RWPE1 (cell line): ENCODE results near the gene FMOD.

Experiments
- CTCF ChIA-PET: fragments of 350-600 bp; sonication (Branson Sonifier 250); formaldehyde crosslinking; extraction: SDS; loops from one replicate; lab custom pipeline; 2021; lab: Yijun Ruan, JAX
- POLR2A ChIA-PET: fragments of 400-600 bp; formaldehyde crosslinking; extraction: SDS; loops from one replicate; lab custom pipeline; 2020; ENCODE audit warnings: antibody characterized with exemption; ENCODE audit not compliant: low non-redundant PET; lab: Yijun Ruan, JAX
- DNase-seq: peaks from one replicate; pipeline ENCODE4 v3.0.0; 2012; ENCODE audit warnings: low spot score
- H3K27ac ChIP-seq: fragments of 450-650 bp; 2 replicates; pipeline ENCODE4 v1.5.1; 2017
- TF ChIP-seq, protein P1 (sequence below): fragments of 450-650 bp; conservative IDR thresholded peaks from 2 replicates; pipeline ENCODE4 v1.5.1; 2017; ENCODE audit warnings: low read depth, mild to moderate bottlenecking

Gene FMOD

DNA sequence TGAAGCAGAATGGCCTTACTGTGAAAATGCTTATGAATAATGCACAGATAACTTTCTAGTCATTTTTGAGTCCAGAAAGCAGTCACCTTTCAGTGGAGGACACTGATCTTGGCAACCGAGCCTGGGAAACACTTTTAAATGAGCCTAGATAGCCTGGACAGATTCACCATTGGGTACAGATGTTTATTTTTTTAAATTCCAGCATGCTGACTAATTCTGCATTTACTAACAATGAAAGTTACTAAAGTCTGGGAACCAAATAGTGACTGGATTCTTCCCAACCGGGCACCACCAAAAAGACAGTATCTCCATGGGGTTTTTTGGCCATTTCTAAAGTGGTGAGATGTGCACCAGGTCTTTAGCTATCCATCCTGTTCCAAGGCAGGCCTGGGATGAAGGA is 3.3 kb upstream of the FMOD start:
- CTCF ChIA-PET, result interaction anchor here (3.1 kb wide), 1 partner anchor 11 kb away, joined by 15 read pairs; no protein-coding TSS in a partner anchor
- no peak overlapping the region for H3K27ac ChIP-seq
- no peak for DNase-seq
- POLR2A ChIA-PET, result no interaction called here
- TF ChIP-seq, protein P1, sequence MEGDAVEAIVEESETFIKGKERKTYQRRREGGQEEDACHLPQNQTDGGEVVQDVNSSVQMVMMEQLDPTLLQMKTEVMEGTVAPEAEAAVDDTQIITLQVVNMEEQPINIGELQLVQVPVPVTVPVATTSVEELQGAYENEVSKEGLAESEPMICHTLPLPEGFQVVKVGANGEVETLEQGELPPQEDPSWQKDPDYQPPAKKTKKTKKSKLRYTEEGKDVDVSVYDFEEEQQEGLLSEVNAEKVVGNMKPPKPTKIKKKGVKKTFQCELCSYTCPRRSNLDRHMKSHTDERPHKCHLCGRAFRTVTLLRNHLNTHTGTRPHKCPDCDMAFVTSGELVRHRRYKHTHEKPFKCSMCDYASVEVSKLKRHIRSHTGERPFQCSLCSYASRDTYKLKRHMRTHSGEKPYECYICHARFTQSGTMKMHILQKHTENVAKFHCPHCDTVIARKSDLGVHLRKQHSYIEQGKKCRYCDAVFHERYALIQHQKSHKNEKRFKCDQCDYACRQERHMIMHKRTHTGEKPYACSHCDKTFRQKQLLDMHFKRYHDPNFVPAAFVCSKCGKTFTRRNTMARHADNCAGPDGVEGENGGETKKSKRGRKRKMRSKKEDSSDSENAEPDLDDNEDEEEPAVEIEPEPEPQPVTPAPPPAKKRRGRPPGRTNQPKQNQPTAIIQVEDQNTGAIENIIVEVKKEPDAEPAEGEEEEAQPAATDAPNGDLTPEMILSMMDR, result no peak

DNA sequence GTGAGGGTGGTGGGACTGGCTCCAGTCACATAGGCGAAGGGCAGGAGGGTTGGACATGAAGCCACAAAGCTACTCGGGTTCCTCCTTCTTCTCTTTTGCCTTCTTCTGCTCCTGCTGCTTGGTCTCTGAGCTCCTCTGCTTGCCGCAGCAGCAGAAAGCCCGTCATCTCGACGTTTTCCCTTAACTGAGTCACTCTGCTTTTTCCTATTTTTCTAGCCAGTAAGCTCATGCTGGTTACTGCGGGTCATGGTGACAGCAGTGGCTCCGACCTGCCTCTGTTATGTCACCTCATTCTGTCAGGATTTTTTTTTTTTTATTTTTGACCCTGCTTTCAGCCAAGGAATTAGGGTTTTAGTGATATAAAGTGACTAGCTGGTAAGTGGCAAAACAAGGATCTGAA is 2.6 kb upstream of the FMOD start:
- CTCF ChIA-PET, result interaction anchor here (0.6 to 3.1 kb wide), 4 partner anchors 11 to 484 kb away, joined by 3 to 15 read pairs (median 4); no protein-coding TSS in a partner anchor
- POLR2A ChIA-PET, result no interaction called here
- H3K27ac ChIP-seq, result no peak overlapping the region
- TF ChIP-seq, protein P1, result no peak
- DNase-seq, result no peak

DNA sequence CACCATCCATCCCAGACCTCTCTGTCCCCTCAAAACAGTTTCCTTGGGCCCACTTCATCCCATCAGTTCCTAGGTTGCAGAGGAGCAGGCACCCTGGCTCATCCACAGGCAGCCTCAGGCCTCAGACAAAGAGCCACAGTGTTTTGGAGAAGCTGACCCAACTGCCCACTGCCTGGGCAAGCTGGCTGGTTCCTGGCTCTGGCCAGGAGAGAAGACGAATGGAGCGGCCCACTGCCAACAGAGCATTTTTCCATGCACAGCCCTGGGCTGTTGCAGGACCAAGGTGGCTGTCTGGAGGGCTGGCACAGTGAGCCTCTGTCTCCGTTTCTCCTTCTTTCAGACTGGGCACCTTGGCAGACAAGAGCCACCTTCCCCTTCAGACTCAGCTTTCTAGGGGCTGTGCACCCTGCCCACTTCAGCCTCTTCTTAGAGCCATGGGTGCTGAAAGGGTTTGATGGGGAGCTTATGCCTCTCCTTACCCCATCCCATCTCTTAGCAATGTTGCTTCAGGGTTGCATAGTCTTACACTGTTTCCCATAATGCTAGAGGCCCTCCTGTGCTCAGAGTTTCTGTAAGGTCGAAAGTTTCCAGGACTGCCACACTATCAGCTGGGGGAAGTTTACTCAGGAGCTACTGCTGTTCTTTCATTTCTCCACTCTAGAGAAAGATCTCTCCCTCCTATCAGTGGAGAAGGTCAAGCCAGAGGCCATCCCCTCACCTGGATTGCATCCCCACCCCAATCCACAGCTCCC is 973 bp downstream of the FMOD start:
- H3K27ac ChIP-seq, result no peak overlapping the region
- ChIA-PET POLR2A (no interaction called here), CTCF (interaction anchor here (0.6 to 1.0 kb wide), 2 partner anchors 83 to 131 kb away, joined by 3 to 4 read pairs; no protein-coding TSS in a partner anchor)
- DNase-seq, result no peak
- TF ChIP-seq, protein P1, result no peak

DNA sequence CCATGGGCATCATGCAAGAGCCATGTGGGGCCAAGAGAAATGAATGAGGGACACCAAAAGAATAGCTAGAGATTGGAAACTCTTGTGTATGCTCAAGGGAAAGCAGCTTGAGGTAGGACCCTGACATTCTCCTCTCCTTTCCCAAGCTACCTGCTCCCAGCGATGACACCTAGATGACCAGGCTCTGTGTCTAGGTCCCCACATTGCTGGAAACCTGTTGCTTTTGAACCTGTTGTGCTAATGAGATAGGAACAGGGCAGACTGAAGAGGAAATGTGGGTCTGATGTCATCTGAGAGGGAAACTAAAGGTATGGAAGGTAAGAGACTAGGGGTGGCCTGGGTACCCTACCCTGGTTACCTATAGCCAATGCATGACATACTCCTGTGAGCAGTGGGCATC is 1.8 kb downstream of the FMOD start:
- no peak for DNase-seq
- POLR2A ChIA-PET, result no interaction called here
- TF ChIP-seq, protein P1, result no peak
- CTCF ChIA-PET, result interaction anchor here (0.5 to 1.1 kb wide), 3 partner anchors 8 to 138 kb away, joined by 3 to 4 read pairs (median 3); no protein-coding TSS in a partner anchor
- no peak overlapping the region for H3K27ac ChIP-seq

DNA sequence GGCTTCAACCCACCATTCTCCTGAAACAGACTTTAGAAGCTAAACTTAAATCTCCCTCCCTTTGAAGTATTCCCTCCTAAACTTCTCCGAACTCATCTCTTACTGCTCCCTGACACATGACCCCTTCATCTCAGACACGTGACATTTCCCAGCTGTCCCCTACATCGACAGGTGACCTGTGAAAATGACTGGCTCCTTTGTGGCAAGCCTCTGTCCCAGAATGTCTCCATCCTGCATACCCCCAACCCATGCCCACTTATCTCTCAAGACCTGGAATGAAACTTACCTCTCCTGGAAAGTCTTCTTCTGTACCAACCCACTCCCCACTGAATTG is 4.2 kb downstream of the FMOD start:
- ChIA-PET POLR2A (no interaction called here), CTCF (interaction anchor here (0.6 to 15.9 kb wide), 6 partner anchors 9 to 826 kb away, joined by 3 to 291 read pairs (median 3); no protein-coding TSS in a partner anchor)
- no peak for DNase-seq
- H3K27ac ChIP-seq, result no peak overlapping the region
- TF ChIP-seq, protein P1, result no peak

DNA sequence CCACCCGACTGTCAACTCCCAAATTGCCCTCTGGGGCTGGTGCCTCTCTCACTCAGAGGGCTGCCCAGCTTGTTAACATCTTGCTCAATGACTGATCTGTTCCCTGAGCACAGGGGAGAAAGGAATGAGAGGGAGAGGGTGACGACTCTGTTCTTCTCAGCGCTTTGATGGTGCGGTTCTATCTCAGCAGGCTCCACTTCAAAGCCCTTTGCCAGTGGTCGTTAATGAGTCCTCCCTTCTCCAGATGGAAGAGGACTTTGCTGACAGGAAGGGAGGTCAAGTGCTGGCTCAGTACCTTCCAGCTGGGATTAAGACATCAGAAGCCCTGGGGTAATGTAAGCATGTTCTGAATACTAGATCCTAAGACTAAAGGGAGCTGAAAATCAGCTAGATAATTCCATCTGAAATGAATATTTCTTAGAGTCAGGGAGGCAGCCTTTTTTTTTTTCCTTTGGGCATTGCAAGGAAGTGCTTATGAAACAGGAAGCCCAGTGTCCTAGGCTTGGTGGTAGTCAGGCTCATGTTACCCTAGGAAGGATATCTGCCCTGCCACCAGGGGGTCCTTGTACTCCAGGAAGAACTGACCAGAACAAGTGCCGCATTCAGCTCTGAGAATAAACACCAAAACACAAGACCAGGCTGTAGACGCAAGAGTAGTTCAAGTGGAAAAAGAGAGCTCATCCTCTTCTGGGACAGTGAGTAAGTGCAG is 4.7 kb downstream of the FMOD start:
- TF ChIP-seq, protein P1, result no peak
- no peak for DNase-seq
- ChIA-PET POLR2A (no interaction called here), CTCF (interaction anchor here (0.6 to 15.9 kb wide), 9 partner anchors 9 to 827 kb away, joined by 3 to 291 read pairs (median 3); no protein-coding TSS in a partner anchor)
- no peak overlapping the region for H3K27ac ChIP-seq
